GM13977 (cell line): ENCODE data around the gene NPR1.
A peak's percentile ranks its signal among the peaks of the same experiment; 100 is the strongest.

ENCODE experiments used
- DNase-seq: peaks from one replicate; pipeline ENCODE4 v3.0.0; 2012; ENCODE audit warnings: low spot score
- CTCF ChIP-seq: IDR thresholded peaks from 2 replicates; pipeline ENCODE4 v1.5.1; 2012; ENCODE audit warnings: mild to moderate bottlenecking, control low read depth; ENCODE audit not compliant: insufficient read depth; ENCODE audit errors: extremely low read depth, missing control alignments
- in situ Hi-C: fragments of 300-500 bp; cut with MboI; formaldehyde crosslinking; loops from one replicate; pipeline ENCODE4 v1.12.0; 2022; ENCODE audit warnings: low sequenced_read_pairs, low pct_unique_long_range_greater_than_20kb, mixed read lengths, inconsistent platforms; ENCODE audit not compliant: unreplicated experiment

Gene NPR1

DNA sequence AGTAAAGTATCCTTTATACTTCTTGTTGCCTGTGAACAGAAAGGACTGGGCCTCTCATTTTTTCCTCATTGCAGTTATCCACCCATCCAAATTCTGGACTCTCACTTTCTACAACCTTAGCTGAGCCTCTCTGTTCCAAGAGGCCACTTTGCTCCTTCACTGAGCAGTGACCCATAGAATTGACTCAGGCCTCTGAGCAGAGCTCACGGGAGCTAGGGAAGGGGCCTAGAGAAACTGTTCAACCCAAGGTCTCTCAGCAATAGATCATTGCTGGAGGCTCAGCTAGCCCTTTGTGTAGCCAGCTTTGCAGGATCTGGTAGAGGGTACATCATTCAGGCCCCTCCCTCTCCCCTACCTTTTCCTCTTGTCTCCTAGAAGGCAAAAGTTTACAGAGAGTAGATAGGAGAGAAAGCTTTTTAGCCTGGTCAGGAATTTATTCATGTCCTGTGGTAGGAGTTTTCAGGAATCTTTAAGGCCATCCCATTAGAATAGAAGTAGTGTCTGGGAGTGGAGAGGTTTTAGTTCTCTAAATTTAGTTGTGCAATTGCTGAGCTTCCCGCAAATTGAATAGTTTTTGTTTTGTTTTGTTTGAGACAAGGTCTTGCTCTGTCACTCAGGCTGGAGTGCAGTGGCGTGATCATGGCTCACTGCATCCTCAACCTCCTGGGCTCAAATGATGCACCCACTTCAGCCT, 56.1 kb downstream of the NPR1 start:
- no peak for TF ChIP-seq CTCF
- in situ Hi-C loops: no loop called here
- no peak for DNase-seq

- in situ Hi-C loops: no loop called here
- no peak for TF ChIP-seq CTCF
- no peak for DNase-seq
Observed at GRCh38 chr1:153735090-153735420, 56.6 kb downstream of the NPR1 start.

- TF ChIP-seq CTCF: no peak
- no peak for DNase-seq
- in situ Hi-C loops: loop anchor here (10.0 kb wide), 1 partner anchor 67 kb away; the partner anchor contains the start of genes ILF2 and NPR1
Observed at GRCh38 chr1:153741986-153742385, 63.5 kb downstream of the NPR1 start.

DNA sequence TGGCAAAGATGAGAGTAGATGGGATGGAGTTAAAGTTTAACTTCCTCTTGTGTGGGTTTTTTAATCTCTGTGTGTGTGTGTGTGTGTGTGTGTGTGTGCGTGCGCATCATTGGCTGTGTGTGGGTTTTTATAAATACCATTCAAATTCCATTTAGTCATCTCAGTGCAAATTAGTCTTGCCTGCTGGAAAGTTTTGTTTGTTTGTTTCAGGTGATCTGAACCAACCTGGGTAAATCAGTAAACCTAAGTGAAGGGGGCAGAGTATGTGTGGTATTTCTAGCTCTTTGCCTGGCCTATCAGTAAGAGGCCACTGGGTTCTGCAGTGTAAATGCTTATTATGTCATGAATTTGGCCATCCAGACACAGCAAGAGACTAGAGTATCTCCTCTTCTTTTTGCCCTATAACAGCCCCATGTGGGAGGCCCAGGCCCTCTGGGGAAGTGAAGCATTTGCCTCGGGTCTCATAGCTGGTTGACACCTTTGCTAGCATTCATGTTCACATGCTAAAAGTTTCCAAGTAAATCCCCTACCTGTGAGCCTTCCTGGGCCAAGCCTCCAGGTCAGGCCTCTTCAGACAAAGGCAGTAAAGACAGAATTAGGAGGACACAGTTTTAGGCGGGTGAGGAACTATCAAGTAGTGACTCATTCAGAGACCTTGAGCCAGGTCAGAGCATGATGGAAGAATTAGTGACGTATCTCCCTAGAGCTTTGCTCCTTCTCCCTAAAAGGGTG, 64.1 kb downstream of the NPR1 start:
- in situ Hi-C loops: loop anchor here (10.0 kb wide), 1 partner anchor 68 kb away; the partner anchor contains the start of genes ILF2 and NPR1
- peak; percentile 45 for DNase-seq
- TF ChIP-seq CTCF: no peak
